Vagina (tissue), 2 donors: ENCODE data around the gene DIO1.

Experiments
- CTCF ChIP-seq, 3 experiments: fragments of 450-650 bp in 2 of 3; fragments of 200-600 bp in 1 of 3; sonication (generic) in 1 of 3; IDR thresholded peaks; one replicate each; pipeline ENCODE4 v1.5.1; 2017 to 2019; ENCODE audit warnings: antibody characterized with exemption in 3 of 3, mild to moderate bottlenecking in 2 of 3, moderate library complexity in 2 of 3
- POLR2A ChIP-seq, 2 donors: fragments of 450-650 bp; IDR thresholded peaks; one replicate each; pipeline ENCODE4 v1.6.1; 2017; ENCODE audit warnings: antibody characterized with exemption in 2 of 2, mild to moderate bottlenecking in 2 of 2, moderate library complexity in 2 of 2

GRCh38 chr1:53936430-53936829 is 42.4 kb downstream of the DIO1 start:
- TF ChIP-seq CTCF (IDR thresholded peaks at IDR 0.05) (no peak), POLR2A (IDR thresholded peaks at IDR 0.05) (no peak)
